SU-DHL-6 (cell line): ENCODE data around the gene HK3.

Experiments used
- EZH2phosphoT487 ChIP-seq: fragments of 200-600 bp; sonication (generic), shearing (Covaris generic); conservative IDR thresholded peaks from 2 replicates; pipeline ENCODE4 v1.6.1; 2018; ENCODE audit warnings: mild to moderate bottlenecking, antibody characterized with exemption, low read length, moderate library complexity, mixed read lengths
- TF ChIP-seq, protein P1 (sequence below): fragments of 200-600 bp; sonication (generic); IDR thresholded peaks from one replicate; pipeline ENCODE4 v1.5.1; 2017; ENCODE audit warnings: antibody characterized with exemption, mild to moderate bottlenecking, low read length, moderate library complexity; ENCODE audit not compliant: insufficient read depth, poor library complexity, severe bottlenecking

DNA sequence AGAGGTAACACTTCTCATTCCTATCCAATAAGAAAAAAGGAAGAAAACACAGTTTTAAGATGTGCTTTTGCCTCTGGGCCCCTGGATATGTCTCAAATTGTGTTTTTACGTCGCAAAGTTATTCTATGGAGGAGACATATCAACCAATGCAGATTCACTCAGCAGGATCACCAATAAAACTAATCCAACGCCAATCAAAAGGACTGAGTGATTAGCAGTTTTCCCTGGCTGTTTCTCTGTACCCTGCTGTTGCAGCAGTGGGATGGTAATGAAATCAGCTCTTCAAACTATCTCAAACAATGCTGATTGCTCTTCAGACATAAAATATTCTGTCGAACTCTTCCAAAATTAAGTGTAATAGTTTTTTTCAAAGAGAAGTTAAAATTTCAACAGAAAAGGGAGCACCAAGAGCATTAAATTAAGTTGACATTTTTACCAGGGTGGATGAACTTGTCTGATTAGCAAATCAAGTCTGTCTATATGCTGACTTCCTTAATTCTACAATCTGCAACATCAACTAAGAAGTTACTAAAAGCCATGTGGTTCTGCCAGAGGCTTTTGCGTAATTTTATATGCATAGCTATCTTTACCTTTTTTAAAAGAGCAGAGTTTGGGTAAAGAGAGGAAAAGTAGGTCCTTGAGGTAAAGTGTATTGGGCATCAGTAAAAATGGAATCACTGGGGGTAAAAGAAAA, 9.7 kb upstream of the HK3 start:
- TF ChIP-seq, protein P1, sequence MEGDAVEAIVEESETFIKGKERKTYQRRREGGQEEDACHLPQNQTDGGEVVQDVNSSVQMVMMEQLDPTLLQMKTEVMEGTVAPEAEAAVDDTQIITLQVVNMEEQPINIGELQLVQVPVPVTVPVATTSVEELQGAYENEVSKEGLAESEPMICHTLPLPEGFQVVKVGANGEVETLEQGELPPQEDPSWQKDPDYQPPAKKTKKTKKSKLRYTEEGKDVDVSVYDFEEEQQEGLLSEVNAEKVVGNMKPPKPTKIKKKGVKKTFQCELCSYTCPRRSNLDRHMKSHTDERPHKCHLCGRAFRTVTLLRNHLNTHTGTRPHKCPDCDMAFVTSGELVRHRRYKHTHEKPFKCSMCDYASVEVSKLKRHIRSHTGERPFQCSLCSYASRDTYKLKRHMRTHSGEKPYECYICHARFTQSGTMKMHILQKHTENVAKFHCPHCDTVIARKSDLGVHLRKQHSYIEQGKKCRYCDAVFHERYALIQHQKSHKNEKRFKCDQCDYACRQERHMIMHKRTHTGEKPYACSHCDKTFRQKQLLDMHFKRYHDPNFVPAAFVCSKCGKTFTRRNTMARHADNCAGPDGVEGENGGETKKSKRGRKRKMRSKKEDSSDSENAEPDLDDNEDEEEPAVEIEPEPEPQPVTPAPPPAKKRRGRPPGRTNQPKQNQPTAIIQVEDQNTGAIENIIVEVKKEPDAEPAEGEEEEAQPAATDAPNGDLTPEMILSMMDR, result no peak
- TF ChIP-seq EZH2phosphoT487, result no peak
